Measurements from ENCODE around the gene IL17RD.

DNA sequence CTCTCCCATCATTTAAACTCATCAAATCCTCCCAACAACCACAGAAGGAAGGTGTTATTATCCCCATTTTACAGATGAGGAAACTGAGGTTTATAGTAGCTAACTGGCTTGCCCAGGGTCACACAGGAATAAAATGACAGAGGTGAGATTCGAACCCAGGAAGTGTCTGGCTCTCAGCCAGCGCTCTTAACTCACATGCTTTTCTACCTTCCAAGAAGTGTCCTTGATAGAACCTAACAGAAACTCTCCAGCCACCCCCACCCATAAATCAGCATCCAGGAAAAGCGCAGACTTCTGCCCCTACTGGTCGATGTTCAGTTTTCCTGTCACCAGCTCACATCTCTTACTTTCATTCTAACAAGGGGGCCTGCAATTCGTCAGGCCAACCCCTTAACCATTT lies 52.9 kb downstream of the IL17RD start:
- no peak for TF ChIP-seq ZNF121 (tag by site-specific recombination; IDR thresholded peaks at IDR 0.05)
- no peak for TF ChIP-seq KLF16 (tag by site-specific recombination; IDR thresholded peaks at IDR 0.05)
- no peak for TF ChIP-seq SP2 (tag by site-specific recombination; IDR thresholded peaks at IDR 0.05)
- TF ChIP-seq ZIC2 (tag by site-specific recombination; IDR thresholded peaks at IDR 0.05) = no peak
- TF ChIP-seq PRDM1 (tag by site-specific recombination; IDR thresholded peaks at IDR 0.05) = no peak
- TF ChIP-seq YY1 (tag by site-specific recombination; IDR thresholded peaks at IDR 0.05) = no peak
- no peak for TF ChIP-seq ZNF274 (IDR thresholded peaks at IDR 0.05; ENCODE audit: low read length)
- no peak for TF ChIP-seq ZNF274 (tag by site-specific recombination; IDR thresholded peaks at IDR 0.05; ENCODE audit: borderline replicate concordance)
